GM21515 (cell line): ENCODE data around the gene GALK1.
"Not testable (repeated sequence)": the region's sequence is repeated elsewhere in the genome, so short reads cannot be mapped to it uniquely, and the experiment has no call there.

Source experiments
- ATAC-seq: cut with Tn5 transposase; IDR thresholded peaks from one replicate; pipeline ENCODE4 v1.9.1; 2021; ENCODE audit not compliant: unreplicated experiment

The GALK1 gene

DNA sequence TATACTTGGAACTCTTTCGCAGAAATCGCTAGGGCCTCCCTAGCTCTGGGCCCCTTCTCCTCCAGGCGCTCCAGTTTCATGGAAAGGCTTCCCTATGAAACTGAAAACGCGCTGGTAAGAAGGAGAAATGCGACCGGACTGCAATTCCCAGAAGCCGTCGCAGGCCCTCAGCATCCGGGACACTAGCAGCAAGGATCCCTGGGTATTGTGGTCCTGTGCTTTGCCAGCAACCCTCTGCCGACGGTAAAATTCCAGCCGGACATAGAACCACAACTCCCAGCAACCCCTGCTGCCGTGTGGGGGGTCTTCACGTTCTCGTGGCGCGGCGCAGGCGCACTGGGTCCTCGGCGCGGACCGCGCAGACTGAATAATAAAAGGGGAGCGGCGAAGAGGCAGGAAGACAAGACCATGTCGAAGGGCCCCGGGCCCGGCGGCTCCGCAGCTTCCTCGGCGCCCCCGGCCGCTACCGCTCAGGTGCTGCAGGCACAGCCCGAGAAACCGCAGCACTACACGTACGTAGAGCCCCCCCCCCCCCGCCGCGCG lies 19.6 kb upstream of the GALK1 start, which contains the start of gene UNK:
Gene UNK (plus strand): TSS at position 334 of the 543 bp plus-strand sequence. CDS start 75 bp downstream, at position 409.
- ATAC-seq = peak; percentile 56

DNA sequence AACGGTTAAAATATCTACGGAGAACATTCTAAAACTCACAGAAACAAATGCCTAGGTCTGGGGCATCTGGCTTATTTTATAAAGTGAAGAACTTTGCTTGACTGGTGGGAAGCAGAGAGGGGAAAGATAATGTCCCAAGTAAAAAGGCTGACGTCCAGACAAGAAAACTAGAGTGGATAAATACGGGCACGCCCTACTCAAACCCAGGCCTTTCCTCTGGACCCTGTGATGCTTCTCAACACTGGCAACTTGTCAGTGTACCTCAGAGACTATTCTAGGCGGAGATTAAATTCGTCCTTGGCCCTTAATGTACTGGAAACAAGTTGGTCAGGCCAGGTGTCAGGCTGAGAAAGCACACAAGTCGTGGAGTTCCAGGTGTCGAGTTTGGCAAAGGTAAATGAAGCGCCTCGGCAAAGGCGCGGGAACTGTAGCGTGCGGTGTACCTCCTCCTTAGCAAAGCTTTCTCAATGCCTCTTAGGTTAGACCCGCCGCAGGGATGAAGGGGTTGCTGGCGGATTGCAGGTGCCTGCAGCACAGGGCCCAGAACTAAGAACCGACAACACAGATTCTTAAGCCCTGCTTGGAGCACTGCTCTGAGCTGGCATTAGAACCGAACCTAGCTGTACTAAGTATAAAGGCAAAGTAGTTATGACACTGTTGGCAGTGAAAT lies 18.9 kb upstream of the GALK1 start:
- peak; percentile 2 for ATAC-seq

DNA sequence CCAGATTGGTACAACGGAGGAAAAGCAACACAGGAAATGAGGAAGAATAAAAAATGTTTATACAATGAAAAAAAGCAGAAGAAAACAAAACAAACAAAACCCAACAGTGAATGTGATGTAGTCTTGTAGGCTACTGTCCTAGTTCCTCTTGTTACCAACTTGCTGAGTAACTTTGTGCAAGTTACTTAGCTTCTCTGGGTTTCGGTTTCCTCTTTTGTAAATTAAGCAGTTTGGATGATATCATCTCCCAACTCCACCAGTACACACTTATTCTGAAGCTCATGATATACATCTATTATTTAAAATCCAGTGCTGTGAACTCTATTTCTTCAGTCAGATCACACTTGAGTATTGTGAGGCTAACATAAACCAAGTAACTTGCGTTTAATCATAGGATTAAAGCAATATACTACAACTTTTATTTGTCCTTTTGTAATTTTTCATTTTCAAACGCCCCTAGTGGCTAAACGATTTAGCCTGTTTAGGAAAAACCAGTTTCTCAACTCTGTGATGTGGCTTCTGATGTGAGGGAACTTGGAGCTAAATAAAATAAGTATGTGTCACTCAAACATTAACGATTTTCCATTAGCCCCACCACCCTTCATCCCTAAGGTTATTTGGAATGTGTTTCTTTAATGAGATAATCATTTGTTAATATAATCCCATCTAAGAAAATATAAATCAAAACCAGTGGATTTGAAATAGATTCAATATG lies 18.2 kb upstream of the GALK1 start:
- ATAC-seq = no peak

DNA sequence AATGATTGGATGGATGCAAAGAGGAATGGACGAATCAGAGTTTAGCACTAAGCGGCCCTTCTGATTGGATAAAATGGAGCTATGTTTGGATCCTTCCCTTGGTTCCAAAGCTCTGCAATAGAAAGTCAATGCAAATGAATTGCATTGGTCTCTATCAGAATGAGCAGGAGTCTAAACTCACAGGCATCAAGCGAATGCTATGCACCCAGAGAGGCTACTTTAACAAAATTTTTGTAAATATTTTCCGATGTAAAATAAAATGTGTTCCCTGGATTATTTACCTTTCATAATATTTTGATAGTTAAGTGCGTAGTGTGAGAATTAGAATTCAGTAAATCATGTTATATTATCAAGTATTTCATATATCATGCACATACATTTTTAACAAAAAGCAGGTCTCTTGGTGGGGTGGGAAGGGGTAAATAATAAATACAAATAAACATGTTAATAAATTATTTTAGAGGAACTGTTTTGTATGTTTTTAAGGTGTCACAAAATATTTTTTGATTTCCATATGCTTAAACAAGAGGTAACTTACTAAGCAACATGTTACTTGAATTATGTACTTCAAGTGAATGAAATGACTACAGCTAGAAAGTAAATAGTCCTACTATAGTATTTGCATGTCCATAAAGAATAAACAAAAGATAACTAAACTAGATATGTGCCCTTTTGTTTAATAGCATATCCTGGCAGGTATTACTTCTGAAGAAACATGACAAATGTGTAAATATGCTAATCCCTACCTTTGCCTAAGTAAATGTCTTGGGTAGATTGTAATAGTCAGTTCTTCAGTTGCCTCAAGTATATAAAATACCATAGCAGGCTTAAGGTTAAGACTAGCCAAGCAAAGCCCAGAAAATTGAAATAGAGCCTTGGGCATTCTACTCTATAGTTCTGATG lies 15.2 kb upstream of the GALK1 start:
- no peak for ATAC-seq

DNA sequence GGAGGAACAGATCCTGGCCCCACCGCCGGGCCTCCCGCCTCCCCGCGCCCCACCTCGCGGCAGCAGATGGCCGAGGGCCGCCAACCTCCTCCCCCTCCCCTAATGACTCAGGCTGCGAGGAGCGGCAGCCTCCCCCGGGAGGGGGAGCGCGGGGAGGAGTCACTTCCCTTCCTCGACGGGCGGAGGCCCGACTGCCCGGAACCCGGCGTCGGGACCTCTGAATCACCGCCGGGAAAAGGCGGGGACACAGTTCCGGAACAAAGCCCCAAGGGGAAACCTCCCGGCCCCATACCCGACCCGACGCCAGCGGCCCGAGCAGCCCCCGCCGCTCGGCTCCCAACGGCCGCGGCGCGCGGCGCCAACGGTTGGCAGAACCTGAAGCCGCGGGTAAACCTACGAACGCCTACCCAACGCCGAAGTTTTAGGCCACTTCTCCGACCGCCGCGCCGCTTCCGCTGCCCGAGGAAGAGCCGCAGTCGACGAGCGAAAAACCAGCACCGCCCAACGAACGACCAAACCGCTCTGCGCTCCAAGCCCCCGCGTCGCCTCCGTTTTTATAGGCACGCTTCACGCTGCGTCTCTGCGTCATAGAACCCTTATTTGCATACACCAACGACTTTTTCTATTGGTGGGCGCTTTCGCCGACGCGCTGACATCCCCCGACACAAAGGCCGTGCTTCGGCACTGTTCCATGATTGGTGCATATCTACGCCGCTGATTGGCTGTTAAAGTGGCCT lies 14.4 kb upstream of the GALK1 start:
- ATAC-seq = peak; percentile 61

DNA sequence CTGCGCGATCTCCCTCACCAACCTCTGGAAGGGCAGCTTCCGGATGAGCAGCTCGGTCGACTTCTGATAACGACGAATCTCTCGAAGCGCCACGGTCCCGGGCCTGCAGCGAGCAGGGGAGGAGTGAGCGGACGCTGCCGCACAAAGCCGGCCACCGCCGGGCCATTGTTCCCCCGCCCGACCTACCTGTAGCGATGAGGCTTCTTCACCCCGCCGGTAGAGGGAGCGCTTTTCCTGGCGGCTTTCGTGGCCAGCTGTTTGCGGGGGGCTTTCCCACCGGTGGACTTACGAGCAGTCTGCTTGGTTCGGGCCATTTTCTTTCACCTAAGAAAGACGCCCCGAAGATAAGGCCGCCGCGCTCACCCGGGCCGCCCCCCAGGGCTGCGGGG lies 13.9 kb upstream of the GALK1 start:
- peak; percentile 12 for ATAC-seq

DNA sequence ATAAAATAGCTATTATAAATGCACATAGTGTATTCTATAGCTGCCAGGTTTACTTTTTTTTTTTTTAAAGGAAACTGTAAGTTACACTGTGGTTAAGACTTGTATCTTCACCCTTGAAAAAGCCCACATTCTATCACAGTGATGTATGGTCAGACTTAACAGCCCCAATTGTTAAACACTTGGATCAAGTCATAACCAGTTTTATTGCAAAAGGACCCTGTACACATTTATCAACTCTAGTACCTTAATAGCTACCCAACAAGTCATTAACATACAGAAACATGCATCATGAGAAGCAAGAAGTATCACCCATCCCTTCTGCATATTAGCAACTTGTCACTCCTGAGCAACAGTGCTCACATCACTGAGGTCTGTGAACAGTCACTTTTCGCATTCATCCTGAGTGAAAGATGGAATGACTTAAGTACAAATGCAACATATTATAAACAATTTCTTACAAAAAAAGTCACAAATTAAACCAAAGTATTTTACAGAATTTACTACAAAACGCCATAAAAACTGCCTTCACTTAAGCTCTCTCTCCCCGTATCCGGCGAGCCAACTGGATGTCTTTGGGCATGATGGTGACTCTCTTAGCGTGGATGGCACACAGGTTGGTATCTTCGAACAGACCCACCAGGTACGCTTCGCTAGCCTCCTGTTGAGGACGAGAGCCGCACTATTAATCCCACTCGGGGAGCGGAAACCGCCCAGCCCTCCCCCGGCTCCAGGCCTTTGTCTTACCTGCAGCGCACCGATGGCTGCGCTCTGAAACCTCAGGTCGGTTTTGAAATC lies 13.3 kb upstream of the GALK1 start:
- ATAC-seq = not testable (repeated sequence)

DNA sequence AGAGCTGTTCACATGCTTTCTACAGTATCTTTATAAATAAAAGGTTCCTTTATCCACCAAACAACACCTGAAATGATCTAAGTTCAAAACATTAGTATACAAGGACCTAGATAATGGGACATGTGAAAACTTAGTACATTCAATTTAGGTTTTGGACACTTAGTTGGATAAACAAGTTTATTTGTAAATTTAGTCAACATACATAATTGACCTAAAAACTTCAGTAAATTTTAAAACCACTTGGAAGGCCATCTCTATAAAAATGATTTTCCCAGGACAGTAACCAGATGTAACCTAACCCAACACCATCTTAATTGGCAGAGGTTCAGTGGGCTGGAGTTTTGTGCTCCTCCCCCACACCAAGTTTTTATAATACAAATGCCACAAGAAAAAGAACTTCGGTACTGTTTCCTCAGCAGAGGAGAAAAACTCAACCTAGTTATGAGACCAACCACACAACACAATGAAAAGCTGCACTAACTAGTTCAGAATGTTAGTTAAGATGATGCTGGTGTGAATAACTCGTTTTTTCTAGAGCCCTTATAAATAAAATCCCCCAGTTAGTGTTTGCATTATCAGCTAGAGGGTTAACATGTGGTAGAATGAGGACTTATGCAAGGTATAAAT lies 12.4 kb upstream of the GALK1 start:
- ATAC-seq = no peak

DNA sequence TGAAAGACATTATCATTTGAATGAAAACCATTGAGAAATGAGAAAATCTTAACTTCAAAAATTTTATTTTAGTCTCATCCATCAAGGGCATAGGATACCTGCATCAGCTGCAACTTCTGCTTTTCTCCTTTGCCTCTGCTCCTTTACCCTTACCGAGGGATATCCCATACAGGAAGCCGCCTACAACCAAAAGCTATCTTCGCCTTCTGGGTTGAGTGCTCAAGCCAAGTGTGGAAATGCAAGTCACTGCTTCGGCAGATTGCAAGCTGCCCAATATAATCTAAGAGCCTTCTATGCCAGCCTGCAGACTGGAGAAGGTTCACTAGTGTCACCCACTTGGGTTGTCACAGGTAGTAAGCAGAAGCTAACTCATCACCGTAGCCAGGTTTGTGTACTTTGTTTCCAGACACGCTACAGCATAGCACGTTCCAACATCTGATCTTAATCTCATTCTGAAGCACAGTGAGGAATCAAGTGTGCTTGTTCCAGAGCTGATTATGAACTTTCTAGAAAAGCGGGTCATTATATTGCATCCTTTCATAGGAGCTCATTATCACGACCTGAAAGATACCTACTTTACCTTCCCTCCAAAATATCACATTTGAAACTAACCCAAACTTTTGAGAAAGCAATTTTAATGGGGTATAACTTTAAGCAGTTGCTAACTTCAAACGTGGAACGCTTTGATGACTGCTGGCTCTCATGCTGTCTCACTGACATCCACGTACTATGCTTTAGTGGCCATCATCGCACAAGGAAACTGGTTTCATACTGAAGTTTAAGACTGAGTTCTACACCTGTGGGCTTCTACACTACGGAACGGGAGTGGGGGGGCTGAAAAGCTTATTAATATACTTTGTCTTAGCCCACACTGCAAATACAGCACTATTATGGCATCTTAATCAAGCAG lies 11.6 kb upstream of the GALK1 start:
- ATAC-seq = no peak

DNA sequence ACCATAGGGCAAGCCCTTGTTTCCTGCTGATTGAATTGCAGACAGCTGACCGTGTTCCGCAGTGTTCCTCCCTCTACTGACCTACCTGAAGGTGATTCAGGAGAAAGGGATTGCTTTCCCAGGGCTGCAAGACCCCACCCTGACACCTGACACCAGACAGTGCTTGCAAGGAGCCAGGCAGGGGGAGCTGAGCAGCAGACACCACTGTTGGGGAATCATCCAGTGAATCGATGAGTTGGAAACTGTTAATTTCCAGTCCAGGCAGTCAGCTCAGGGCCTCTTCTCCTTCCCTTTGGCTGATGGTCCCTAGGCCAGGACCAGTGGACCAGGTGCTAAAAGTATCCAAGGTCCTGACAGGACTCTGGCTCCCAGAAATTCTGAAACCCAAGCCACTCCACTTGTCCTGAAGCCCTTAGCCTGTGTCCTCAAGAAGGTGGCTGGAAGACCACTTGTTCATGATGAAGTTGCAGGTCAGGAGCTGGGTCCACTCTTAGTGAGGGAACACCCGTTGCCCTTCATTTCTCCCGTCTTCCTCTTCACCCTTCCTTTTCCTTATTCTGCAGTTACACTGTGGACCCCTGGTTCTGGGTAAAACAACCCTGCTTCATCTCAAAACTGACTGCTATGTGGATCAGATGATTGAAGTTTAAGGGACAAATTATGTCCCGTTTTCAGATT lies 10.1 kb upstream of the GALK1 start:
- ATAC-seq = no peak

DNA sequence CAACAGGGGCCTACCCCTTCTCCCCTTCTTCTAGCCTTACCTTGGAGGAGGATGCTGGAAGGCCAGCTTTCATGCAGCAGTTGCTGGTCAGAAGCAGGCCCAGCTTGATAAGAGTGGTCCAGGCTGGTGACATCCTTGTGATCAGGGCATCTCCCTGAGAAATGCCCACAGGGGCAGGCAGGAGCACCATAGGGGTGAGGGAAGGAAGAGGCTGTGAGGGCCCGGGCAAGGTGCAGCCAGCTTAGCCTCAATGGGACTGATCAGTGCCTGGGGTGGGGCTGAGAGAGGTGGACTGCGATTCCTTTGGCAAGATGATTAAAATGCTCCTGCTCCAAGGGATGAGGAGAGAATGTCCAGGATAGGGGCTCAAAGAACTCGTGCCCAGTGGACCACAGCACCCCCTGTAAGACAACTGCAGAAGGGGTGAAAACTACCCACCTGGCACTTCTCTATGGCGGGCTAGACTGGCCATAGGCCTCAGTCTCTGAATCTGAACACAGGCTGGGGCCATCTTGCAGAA lies 9.5 kb upstream of the GALK1 start:
- ATAC-seq = no peak

DNA sequence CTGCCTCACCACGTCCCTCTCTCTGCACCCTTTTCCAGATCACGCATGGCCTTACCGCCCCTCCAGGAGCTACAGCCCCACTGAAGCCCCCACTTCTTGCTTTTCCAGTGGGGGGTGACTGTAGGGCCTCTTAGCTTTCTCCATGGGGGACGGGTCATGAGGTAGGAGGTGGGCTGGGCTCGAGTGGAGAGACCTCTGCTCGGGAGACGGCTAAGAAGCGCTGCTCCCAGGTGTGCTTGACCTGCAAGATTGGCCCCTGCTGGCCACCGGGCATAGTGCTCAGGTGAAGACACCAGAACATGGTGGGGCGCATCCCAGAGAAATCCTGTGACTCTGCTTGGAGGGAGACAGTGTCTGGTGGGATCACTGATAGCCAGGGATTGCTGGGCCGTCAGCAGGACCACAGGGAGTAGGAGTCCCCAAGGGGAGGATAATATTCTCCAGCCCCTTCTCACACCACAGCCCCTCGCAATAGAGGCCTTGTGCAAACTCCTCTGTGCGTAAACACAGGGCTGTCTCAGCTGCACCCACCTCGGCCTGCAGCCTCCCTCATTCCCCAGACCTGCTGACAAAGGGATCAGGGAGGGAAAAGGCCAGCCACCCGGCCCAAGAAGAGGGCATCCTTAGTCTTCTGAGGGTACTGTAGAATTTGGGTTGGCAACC lies 8.9 kb upstream of the GALK1 start:
- ATAC-seq = no peak

DNA sequence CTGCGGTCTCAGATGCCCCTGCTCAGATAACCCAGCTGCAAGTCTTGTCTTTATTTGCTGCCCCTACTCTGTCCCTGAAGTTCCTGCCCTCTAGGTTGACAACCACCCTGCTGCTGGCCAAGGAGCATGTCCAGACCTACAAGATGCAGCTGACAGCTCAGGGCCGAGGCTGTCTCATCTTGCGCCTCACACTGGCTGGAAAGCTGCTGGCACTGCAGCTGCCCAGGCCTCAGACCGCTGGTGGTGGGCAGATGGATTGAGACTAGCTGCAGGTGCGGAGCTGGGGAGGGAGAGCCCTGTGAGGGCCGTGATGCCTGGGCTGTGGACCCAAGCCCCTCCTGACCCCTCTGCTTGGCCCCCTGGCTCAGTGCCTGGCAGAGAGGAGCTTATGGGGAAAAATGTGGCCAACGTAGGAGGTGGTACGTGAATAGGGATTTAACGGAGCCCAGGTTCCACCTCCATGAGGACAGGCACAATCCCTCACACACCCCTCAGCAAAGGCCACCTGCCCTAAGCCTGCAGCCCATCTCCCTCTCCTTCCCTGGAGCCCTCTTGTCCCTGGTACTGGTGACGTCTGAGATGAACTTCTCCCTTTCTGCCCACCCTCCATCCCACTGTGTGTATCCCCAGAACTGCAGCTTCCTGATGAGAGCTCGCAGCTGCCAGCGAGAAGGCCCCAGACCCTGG lies 8.3 kb upstream of the GALK1 start:
- ATAC-seq = no peak

DNA sequence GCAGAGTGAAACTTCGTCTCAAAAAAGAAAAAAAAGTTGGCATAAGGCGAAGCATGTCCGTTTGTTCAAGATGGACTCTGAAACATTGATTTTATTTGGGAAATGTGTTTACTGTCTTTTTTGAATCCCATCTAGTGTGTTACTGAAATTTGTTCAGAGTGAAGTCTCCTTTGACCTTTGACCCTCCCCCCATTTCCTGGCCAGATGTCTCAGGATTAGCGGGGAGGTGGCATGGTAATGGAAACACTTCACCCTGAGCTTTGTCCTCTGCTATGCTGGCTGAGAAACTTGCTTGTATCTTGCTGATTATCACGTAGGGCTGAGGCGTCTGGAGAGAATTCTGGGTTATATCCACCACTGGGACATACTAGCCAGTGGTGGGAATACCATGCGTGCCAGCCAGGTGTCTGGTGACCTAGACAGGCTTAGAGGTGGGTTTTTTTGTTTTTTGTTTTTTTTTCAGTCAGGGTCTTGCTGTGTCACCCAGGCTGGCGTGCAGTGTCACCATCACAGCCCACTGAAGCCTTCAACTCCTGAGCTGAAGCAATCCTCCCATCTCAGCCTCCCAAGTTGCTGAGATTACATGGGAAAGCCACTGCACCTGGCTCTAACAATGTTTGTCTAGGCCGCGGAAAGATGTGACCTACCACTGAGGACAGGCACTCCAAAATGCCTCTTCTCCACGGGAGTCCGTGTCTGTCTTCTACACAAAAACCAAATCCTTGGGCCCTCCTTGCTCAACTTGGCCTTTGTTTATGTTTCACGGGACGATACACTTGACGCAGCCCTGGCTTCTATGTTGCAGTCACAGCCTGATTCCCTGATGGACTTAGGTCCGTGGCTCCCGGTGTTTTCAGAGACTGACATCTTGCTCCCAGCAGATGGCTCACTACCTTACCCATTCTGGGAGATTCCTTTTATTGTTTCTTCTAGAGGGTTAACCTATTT lies 6.6 kb upstream of the GALK1 start:
- ATAC-seq = no peak

DNA sequence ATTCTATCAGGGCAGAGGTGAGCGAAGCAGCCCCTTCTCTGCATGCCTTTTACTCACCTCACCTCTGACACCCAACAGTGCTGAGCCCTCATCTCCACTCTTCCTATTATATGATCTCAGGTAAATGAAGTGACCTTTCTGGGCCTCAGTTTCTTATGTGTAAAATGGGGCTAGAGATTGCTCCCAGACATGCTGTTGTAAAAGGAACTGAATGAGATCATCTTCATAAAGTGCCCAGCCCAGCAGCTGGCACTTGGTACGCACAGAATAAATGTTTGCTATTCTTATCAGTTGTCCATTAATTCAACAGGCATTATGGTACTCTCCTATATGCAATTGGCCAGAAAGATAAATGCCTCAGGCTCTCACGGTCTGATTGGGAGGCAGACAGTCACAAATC lies 4.5 kb upstream of the GALK1 start:
- no peak for ATAC-seq
